Fibroblast of villous mesenchyme (primary cell): Measurements from ENCODE around the gene LDLRAP1. TPM values are rescaled to one million over a fixed set of nuclear protein-coding genes. Genes with fewer than 3 reads are reported as not detected.

Experiments used
- DNase-seq: peaks from one replicate; pipeline ENCODE4 v3.0.0-alpha.2; 2010; ENCODE audit warnings: low read depth
- H3K4me3 ChIP-seq: 2 replicates; pipeline ENCODE4 v1.5.1; 2011; ENCODE audit warnings: low read depth, mild to moderate bottlenecking, low read length
- total RNA-seq: library from RNA; depleted of rRNA; stranded (reverse); fragments of >200 nt; gene quantifications from 2 replicates; pipeline ENCODE4 v1.2.3, GENCODE V29; 2012
- TF ChIP-seq, protein P1 (sequence below): IDR thresholded peaks from 2 replicates; pipeline ENCODE4 v1.5.1; 2012; ENCODE audit warnings: low read depth, mild to moderate bottlenecking, low read length; ENCODE audit not compliant: insufficient read depth

LDLRAP1 gene
- total RNA-seq, 1 donor = 24.6 TPM

DNA sequence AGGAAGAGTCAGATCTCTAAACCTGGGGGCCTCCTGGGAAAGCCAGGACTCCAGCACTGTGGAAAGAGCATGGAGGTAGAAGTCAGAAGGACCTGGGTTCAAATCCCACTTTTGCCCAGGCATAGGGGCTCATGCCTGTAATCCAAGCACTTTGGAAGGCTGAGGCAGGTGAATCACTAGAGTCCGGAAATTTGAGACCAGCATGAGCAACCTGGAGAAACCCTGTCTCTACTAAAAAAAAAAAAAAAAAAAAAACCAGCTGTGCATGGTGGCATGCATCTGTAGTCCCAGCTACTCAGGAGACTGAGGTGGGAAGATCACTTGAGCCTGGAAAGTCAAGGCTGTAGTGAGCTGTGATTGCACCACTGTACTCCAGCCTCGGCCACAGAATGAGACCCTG lies 31.8 kb downstream of the LDLRAP1 start:
- DNase-seq = no peak
- TF ChIP-seq, protein P1, sequence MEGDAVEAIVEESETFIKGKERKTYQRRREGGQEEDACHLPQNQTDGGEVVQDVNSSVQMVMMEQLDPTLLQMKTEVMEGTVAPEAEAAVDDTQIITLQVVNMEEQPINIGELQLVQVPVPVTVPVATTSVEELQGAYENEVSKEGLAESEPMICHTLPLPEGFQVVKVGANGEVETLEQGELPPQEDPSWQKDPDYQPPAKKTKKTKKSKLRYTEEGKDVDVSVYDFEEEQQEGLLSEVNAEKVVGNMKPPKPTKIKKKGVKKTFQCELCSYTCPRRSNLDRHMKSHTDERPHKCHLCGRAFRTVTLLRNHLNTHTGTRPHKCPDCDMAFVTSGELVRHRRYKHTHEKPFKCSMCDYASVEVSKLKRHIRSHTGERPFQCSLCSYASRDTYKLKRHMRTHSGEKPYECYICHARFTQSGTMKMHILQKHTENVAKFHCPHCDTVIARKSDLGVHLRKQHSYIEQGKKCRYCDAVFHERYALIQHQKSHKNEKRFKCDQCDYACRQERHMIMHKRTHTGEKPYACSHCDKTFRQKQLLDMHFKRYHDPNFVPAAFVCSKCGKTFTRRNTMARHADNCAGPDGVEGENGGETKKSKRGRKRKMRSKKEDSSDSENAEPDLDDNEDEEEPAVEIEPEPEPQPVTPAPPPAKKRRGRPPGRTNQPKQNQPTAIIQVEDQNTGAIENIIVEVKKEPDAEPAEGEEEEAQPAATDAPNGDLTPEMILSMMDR = no peak
- no peak overlapping the region for H3K4me3 ChIP-seq

DNA sequence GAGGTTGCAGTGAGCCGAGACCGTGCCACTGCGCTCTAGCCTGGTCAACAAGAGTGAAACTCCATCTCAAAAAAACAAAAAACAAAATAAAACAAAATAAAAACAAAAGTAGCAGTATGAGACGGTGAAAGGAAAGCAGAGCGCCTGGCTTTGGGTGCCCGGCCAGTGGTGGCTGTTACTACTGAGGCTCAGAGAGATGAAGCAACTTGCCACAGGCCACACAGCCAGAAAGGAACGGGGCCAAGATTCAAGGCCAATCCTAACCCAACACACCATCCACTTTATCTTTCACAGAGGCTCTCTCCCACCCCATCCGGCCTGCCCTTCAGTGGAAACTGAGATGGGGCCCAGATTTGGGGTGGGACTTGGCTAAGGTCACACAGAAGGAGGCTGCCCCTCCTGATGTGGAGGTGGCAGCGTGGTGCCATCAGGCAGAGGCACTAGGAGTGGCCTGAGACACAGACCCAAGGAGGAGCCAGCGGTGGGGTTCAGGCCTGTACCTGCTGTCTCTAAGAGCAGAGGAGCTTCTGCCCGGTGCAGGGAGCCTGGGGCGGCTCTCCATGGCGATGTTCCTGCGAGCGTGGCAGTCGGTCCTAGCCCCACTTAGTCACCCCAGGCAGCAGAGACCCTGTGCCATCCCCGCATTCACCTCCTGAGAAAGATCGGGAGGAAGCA lies 33.2 kb downstream of the LDLRAP1 start:
- H3K4me3 ChIP-seq = no peak overlapping the region
- TF ChIP-seq, protein P1 = no peak
- no peak for DNase-seq

DNA sequence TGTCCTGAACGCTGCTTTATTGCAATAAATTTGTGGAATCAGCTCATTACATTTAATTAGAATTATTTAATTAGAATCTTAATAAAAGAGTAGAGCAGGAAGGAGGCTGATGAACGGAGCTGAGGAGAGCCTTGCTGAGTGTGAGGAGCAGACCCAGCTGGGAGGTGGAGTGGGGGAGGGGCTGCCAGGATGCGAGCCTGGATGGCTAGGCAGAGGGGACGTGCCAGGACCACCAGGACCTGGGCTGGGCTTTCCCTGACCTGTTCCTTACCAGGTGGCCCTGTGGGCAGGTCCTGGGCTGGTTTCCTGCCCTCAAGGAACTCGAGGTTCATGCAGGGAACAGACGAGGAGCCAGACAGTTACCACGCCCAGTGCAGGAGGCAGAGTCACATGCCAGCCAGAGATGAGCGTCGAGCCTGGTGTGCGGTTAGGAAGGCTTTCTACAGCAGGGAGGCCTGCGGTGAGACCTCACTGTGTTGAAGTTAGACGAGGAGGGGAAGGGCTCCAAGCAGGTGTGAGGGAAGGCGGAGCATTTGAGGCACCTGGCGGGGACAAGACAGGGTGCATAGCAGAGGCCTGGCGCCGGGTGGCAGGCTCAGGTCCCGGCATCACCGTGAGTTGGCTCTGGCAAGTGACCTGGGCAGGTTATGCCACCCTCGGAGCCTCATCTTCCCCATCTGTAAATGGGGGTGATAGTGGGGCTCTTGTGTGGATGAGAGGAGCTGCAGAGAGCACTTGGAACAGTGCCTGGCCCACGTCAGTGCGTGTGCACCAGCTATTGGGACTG lies 33.9 kb downstream of the LDLRAP1 start:
- TF ChIP-seq, protein P1 = no peak
- no peak overlapping the region for H3K4me3 ChIP-seq
- DNase-seq = no peak

DNA sequence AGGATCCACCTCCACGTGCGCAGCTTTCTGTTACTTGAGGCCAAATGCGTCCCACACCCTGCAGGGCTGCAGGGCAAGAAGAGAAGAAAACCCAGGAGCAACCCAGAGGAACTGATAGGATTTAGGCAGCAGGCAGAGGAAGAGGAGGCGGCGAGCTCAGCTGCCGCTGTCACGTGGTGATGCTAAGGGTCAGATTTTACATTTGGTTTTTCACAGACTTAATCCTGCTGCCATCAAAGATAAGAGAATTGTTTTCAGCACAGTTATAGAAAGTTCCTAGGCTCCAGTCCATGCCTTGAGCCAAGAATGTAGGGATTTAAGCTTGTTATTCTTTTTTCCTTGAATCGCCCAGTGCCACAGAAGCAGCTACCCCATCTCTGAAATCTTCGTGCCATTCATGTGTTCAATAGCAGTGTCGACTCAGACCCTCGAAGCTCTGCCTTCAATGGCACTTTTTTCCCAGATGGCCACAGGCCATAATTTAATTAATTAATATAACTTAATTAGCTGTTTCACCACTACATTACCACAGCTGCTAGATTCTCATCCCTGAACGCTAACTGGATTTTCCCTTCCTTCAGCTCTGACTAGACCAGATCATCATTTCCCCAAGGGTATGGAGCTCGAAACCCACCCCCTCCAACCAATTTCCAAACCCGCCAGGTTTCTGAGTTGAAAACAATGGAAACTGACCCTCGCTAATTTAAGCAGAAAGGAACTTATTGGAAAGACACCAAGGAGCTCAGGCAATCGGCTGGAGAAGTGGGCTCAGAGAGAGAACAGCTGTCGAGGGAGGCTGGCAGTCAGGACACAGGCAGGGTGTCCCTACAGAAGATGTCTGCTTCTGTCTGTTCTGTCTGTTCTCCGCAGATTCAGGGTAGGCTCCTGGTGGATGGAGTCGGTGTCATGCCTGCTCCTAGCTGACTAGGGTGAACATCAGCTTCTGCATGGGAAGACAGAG lies 36.2 kb downstream of the LDLRAP1 start:
- H3K4me3 ChIP-seq = no peak overlapping the region
- no peak for DNase-seq
- TF ChIP-seq, protein P1 = no peak

DNA sequence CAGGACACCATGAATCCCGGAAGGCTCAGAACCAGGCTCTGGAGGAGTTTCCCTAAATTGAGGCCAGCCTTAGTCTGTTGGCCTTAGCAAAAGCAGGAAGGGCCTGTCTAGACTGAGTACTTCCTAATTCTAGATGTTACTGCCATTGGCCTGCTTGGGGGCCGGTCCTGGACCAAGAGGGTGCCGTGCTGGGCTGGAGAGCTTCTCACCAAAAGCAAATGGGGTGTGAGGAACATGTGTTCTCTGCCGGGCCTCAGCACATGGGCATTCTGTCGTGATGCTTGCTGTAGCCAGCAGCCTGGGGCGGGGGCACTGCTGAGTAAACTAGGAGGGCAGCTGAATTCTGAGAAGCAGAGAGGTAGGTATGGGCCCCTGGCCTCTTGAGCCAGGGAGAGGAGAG lies 37.5 kb downstream of the LDLRAP1 start:
- TF ChIP-seq, protein P1 = no peak
- DNase-seq = no peak
- H3K4me3 ChIP-seq = no peak overlapping the region

DNA sequence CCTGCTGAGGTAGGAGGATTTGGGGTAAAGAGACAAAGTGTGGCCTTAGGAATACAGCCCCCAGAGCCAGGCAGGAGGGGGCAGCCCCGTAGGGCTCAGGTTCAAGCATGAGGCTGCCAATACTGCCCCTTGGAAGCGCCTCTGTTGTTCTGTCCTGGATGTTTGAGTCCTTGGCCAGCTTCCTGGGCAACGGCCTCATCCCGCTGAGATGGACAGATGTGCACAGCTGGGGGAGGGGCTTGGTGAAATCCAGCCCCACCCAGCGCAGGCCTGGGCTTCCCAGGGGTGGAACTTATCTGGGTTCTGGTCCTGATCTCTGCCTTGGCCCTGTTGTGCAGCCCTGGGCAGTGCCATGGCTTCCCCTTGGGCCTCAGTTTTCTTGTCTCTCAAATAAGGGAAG lies 38.4 kb downstream of the LDLRAP1 start:
- no peak overlapping the region for H3K4me3 ChIP-seq
- TF ChIP-seq, protein P1 = no peak
- DNase-seq = no peak
